Measurements from ENCODE around the gene TKT. TPM values are rescaled to one million over a fixed set of nuclear protein-coding genes. Genes with fewer than 3 reads are reported as not detected.

The TKT gene
- total and polyA plus RNA-seq, 2 of the 8 experiments (the other 6 are each of a cell fraction or from before 2014, with no cell fraction given) = 418 to 986 TPM

GRCh38 chr3:53195066-53195450 is 60.8 kb downstream of the TKT start:
- no peak overlapping the region for H2BK20ac ChIP-seq (ENCODE audit: low read length)
- no peak overlapping the region for H2BK15ac ChIP-seq (ENCODE audit: low read length)
- H3K36me3 ChIP-seq (ENCODE audit: control insufficient read depth in 2 of 4, insufficient read depth in 4 of 4, low read length in 3 of 4) = no peaks in the 10 kb centered on the region; a peak in 2 of 8 replicates
- H3K9ac ChIP-seq (replicated peaks in 1 of 4; ENCODE audit: extremely low read depth in 1 of 4, low read depth in 3 of 4, low read length in 3 of 4) = no peak overlapping the region
- no peak overlapping the region for H2AFZ ChIP-seq (ENCODE audit: low read length)
- no peak overlapping the region for H4K5ac ChIP-seq (ENCODE audit: insufficient read length, low read depth, low read length)
- no peak overlapping the region for H3K4me2 ChIP-seq (ENCODE audit: insufficient read depth in 1 of 2, low read depth in 2 of 2, low read length in 2 of 2)
- no peak overlapping the region for H3K18ac ChIP-seq (ENCODE audit: extremely low read depth, low read length)
- no peak overlapping the region for H4K8ac ChIP-seq (ENCODE audit: extremely low read depth, insufficient read depth, low read length)
- H3K14ac ChIP-seq (ENCODE audit: insufficient read length) = no peak overlapping the region
- TF ChIP-seq NANOG (IDR thresholded peaks at IDR 0.05; ENCODE audit: insufficient read depth, low read depth, low read length, poor library complexity, severe bottlenecking) (no peak), CTBP2 (IDR thresholded peaks at IDR 0.05; ENCODE audit: borderline replicate concordance, insufficient read depth, insufficient read length, low read length) (no peak), MAFK (IDR thresholded peaks at IDR 0.05; ENCODE audit: low read depth, low read length) (no peak), JUND (IDR thresholded peaks at IDR 0.05; ENCODE audit: low read length) (no peak), ASH2L (IDR thresholded peaks at IDR 0.05; ENCODE audit: low read length) (no peak), SUZ12 (IDR thresholded peaks at IDR 0.05; ENCODE audit: low read length) (no peak), JUN (IDR thresholded peaks at IDR 0.05; ENCODE audit: low read depth, low read length) (no peak), TCF12 (IDR thresholded peaks at IDR 0.05; ENCODE audit: low read depth, low read length) (no peak), SP1 (IDR thresholded peaks at IDR 0.05; ENCODE audit: low read depth, low read length) (no peak), POU5F1 (IDR thresholded peaks at IDR 0.05; ENCODE audit: low read depth, low read length) (no peak), MAX (IDR thresholded peaks at IDR 0.05) (no peak), EGR1 (IDR thresholded peaks at IDR 0.05; ENCODE audit: borderline replicate concordance, low read depth, low read length) (no peak)
- H3K27me3 ChIP-seq (replicated peaks in 1 of 4; ENCODE audit: control insufficient read depth in 3 of 4, extremely low read depth in 1 of 4, insufficient read depth in 3 of 4, low read length in 3 of 4) = no peaks in the 10 kb centered on the region; a peak in 1 of 7 replicates
- no peak overlapping the region for H3K27ac ChIP-seq (ENCODE audit: low read depth, low read length)
- no peaks in the 10 kb centered on the region for H3K79me1 ChIP-seq (ENCODE audit: low read depth, low read length)
- H3K23ac ChIP-seq (ENCODE audit: insufficient read length) = no peak overlapping the region
- H3K79me2 ChIP-seq (ENCODE audit: control insufficient read depth in 1 of 2, insufficient read depth in 2 of 2, low read length in 2 of 2) = no peaks in the 10 kb centered on the region
- H4K91ac ChIP-seq (replicated peaks; ENCODE audit: insufficient read length, low read length) = no peak overlapping the region
- H2AK5ac ChIP-seq (ENCODE audit: low read depth, low read length) = no peak overlapping the region
- no peak overlapping the region for H2BK120ac ChIP-seq (replicated peaks; ENCODE audit: low read depth, low read length)
- peaks cover 0 to 19% (median 10%) of the 10 kb centered on the region in 4 experiments; a peak in 5 of 7 replicates for H3K4me1 ChIP-seq (replicated peaks in 1 of 4; ENCODE audit: control insufficient read depth in 3 of 4, insufficient read depth in 4 of 4, low read length in 3 of 4)
- POLR2A ChIA-PET (ENCODE audit: partially characterized antibody) = interaction anchor here (0.9 to 4.8 kb wide), 6 partner anchors 23 to 77 kb away, joined by 3 to 22 read pairs (median 4); partner anchors contain the start of gene RFT1
- CTCF ChIA-PET (ENCODE audit: partially characterized antibody) = interaction anchor here (0.8 to 8.3 kb wide), 25 partner anchors 11 to 351 kb away, joined by 3 to 164 read pairs (median 6); partner anchors contain the start of genes PRKCD and RFT1
- H3K4me3 ChIP-seq (ENCODE audit: extremely low read depth in 1 of 4, insufficient read depth in 2 of 4, low read depth in 3 of 4, low read length in 4 of 4) = no peak overlapping the region
- no peak for FAIRE-seq
- H3K56ac ChIP-seq (replicated peaks; ENCODE audit: insufficient read length, low read depth, low read length) = no peak overlapping the region
- H3K23me2 ChIP-seq (ENCODE audit: low read depth, low read length) = no peaks in the 10 kb centered on the region
- no peaks in the 10 kb centered on the region for H3K9me3 ChIP-seq (ENCODE audit: insufficient read depth in 2 of 2, low read depth in 1 of 2, low read length in 1 of 2)
- no peak overlapping the region for H2BK5ac ChIP-seq (ENCODE audit: low read depth, low read length)
- DNase-seq (ENCODE audit: low read depth in 1 of 2, low spot score in 2 of 2) = no peak
- no peak overlapping the region for H3K4ac ChIP-seq (replicated peaks; ENCODE audit: insufficient read length, low read depth, low read length)
- no peaks in the 10 kb centered on the region for H4K20me1 ChIP-seq (replicated peaks in 1 of 2; ENCODE audit: control insufficient read depth in 1 of 2, insufficient read depth in 2 of 2, low read length in 2 of 2)
- no peak overlapping the region for H2BK12ac ChIP-seq (ENCODE audit: low read depth, low read length)
- WGBS, 2 experiments (ENCODE audit: extremely low coverage in 1 of 2, insufficient coverage in 1 of 2, insufficient read length in 1 of 2, insufficient replicate concordance in 2 of 2, low coverage in 1 of 2, low lambda C conversion rate in 2 of 2, missing lambda C conversion rate in 1 of 2) = 97% methylated on average over 10 of the region's 10 CpGs; no CpG with 5 or more reads in 1 of the 2 experiments

Data from H1 (cell line).